ELR (cell line): Measurements from ENCODE around the gene PACC1.
A peak's percentile ranks its signal among the peaks of the same experiment; 100 is the strongest.
"Not testable (repeated sequence)": the region's sequence is repeated elsewhere in the genome, so short reads cannot be mapped to it uniquely, and the experiment has no call there.

Source experiments
- DNase-seq: peaks from one replicate; pipeline ENCODE4 v3.0.0-alpha.2; 2015; ENCODE audit warnings: low read depth

The PACC1 gene

DNA sequence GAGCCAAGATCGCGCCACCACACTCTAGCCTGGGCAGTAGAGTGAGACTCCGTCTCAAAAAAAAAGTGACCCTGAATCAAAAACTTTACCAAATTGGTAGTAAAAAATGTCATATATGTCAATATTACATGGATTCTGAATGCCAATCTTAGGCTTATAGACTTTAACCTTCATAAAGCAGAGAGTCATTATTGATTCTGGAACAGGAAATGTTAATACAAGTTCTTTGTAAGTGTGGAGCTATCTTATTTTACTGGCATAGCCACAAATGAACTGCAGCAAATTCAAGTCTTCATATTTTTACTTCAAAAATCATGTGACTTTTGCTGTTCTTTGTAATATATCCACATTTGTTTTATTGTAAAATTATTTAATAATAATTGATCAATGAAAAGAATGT is 88.1 kb downstream of the PACC1 start:
- no peak for DNase-seq

DNA sequence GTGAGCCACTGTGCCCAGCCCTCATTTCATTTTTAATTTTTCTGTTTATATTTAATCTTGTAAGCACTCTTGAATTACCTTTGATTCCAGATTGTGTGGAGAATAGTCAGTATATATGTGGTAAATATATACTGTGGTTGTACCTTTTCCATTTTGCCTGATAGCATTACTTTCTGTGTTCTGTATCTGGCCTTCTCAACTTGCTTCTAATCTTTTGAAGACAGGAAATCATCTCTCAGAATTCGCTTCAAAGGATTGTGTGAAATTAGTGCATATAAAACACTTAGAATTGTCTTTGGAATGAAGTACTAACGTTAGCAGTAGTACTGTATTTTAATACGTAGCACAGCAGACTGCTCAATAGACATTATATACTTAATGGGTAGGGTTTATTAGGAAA is 91.6 kb downstream of the PACC1 start:
- no peak for DNase-seq

- not testable (repeated sequence) for DNase-seq
Measured at GRCh38 chr1:212321031-212321430, 93.7 kb downstream of the PACC1 start.

DNA sequence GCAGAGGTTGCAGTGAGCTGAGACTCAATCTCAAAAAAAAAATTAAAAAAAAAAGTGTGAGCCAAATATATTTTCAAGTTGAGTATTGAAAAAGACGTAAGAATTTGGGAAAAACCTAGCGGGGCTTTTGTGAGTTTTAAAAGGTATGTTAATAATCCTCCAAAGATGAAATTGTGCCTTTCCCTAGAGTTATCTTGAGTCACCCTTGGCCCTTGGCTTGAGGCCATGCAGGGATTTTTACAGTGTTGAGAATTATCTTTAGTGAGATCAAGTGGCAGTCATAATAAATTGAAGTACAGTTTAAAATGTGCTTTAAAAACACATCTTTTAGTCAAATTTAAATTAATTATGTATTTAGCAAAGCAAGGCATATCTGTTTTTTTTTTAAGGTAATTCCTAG is 96.8 kb downstream of the PACC1 start:
- no peak for DNase-seq

DNA sequence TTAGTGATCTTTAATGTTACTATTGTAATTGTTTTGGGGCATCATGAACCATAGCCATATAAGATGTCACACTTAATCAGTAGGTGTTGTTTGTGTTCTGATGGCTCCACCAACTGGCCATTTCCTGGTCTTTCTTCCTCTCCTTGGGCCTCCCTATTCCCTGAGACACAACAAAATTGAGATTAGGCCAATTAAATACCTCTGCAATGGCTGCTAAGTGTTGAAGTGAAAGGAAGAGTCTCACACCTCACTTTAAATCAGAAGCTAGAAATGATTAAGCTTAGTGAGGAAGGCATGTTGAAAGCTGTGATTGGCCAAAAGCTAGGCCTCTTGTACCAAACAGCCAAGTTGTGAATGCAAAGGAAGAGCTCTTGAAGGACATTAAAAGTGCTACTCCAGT is 98.8 kb downstream of the PACC1 start:
- peak; percentile 48 for DNase-seq

- no peak for DNase-seq
Measured at GRCh38 chr1:212315184-212315583, 99.5 kb downstream of the PACC1 start.
